ENCODE results near the gene HDC. TPM values are rescaled to one million over a fixed set of nuclear protein-coding genes. Genes with fewer than 3 reads are reported as not detected.

The HDC gene
- total RNA-seq, 1 experiment from 2014 or later: not detected

- CTCF ChIA-PET: interaction anchor here (0.7 kb wide), 1 partner anchor 256 kb away, joined by 3 read pairs; no protein-coding TSS in a partner anchor
- H3K27me3 ChIP-seq (replicated peaks; ENCODE audit: insufficient read depth, low read depth, low read length, poor library complexity): no peaks in the 10 kb centered on the region
- no peak overlapping the region for H3K27ac ChIP-seq (ENCODE audit: low read depth, low read length, poor library complexity, severe bottlenecking)
- DNase-seq (ENCODE audit: low spot score): no peak
- H3K4me1 ChIP-seq (ENCODE audit: insufficient read depth, low read length, poor library complexity, severe bottlenecking): no peaks in the 10 kb centered on the region
- BruUV-seq (replicated peaks): no TSS peak
- TF ChIP-seq, protein P1, sequence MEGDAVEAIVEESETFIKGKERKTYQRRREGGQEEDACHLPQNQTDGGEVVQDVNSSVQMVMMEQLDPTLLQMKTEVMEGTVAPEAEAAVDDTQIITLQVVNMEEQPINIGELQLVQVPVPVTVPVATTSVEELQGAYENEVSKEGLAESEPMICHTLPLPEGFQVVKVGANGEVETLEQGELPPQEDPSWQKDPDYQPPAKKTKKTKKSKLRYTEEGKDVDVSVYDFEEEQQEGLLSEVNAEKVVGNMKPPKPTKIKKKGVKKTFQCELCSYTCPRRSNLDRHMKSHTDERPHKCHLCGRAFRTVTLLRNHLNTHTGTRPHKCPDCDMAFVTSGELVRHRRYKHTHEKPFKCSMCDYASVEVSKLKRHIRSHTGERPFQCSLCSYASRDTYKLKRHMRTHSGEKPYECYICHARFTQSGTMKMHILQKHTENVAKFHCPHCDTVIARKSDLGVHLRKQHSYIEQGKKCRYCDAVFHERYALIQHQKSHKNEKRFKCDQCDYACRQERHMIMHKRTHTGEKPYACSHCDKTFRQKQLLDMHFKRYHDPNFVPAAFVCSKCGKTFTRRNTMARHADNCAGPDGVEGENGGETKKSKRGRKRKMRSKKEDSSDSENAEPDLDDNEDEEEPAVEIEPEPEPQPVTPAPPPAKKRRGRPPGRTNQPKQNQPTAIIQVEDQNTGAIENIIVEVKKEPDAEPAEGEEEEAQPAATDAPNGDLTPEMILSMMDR (conservative IDR thresholded peaks at IDR 0.05; ENCODE audit: low read depth, low read length): 0 out of 2 replicates have a peak, but pooled peaks have one; percentile 14
- no peak for TF ChIP-seq EZH2 (IDR thresholded peaks at IDR 0.05; ENCODE audit: borderline replicate concordance, low read depth, low read length, poor library complexity, severe bottlenecking)
- no peaks in the 10 kb centered on the region for H3K36me3 ChIP-seq (ENCODE audit: insufficient read depth, low read length, poor library complexity, severe bottlenecking)
- intact Hi-C loops (cut with micrococcal nuclease; ENCODE audit: unreplicated experiment): no loop called here
- no peak overlapping the region for H3K4me3 ChIP-seq (ENCODE audit: low read depth, low read length, poor library complexity, severe bottlenecking)
- POLR2A ChIA-PET (ENCODE audit: low non-redundant PET): no interaction called here
- H3K9me3 ChIP-seq (ENCODE audit: low read depth, low read length, poor library complexity, severe bottlenecking): no peaks in the 10 kb centered on the region
Measured at GRCh38 chr15:50251638-50252182, 13.8 kb downstream of the HDC start.

DNA sequence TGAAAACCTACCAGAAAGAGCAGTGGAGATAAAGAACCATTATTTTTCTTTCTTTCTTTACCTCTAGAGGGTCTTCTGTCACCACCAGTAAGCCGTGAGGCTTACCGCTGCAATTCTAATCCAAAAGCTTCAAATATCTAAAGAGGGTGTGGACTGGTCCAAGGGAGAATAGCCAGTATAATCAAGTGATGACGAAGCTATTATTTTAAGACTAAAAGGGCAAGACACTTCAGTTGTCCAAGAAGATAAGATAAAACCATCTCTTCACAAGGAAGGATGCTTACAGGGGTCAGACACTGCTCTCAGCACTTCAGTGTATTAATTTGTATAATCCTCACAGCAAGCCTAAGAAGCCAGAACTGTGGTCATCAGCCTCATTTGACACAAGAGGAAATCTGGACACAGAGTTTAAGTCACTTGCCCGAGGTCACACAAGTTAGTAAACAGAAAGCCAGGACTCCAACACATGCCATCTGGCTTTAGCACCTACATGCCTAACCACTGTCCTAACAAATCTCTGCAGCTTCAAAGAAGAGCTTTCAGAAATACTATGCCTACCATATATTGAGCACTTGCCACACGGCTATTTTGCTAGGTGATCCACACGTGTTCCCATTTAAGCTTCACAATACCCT lies 14.6 kb downstream of the HDC start:
- ChIA-PET POLR2A (ENCODE audit: low non-redundant PET) (no interaction called here), CTCF (interaction anchor here (0.7 kb wide), 1 partner anchor 255 kb away, joined by 3 read pairs; no protein-coding TSS in a partner anchor)
- Histone ChIP-seq H3K4me1 (ENCODE audit: insufficient read depth, low read length, poor library complexity, severe bottlenecking) (no peaks in the 10 kb centered on the region), H3K9me3 (ENCODE audit: low read depth, low read length, poor library complexity, severe bottlenecking) (no peaks in the 10 kb centered on the region), H3K36me3 (ENCODE audit: insufficient read depth, low read length, poor library complexity, severe bottlenecking) (no peaks in the 10 kb centered on the region), H3K27me3 (replicated peaks; ENCODE audit: insufficient read depth, low read depth, low read length, poor library complexity) (no peaks in the 10 kb centered on the region), H3K4me3 (ENCODE audit: low read depth, low read length, poor library complexity, severe bottlenecking) (no peak overlapping the region), H3K27ac (ENCODE audit: low read depth, low read length, poor library complexity, severe bottlenecking) (no peak overlapping the region)
- BruUV-seq (replicated peaks): no TSS peak
- no peak for DNase-seq (ENCODE audit: low spot score)
- TF ChIP-seq, protein P1 (conservative IDR thresholded peaks at IDR 0.05; ENCODE audit: low read depth, low read length): no peak
- no peak for TF ChIP-seq EZH2 (IDR thresholded peaks at IDR 0.05; ENCODE audit: borderline replicate concordance, low read depth, low read length, poor library complexity, severe bottlenecking)
- intact Hi-C loops (cut with micrococcal nuclease; ENCODE audit: unreplicated experiment): no loop called here

- H3K27ac ChIP-seq (ENCODE audit: low read depth, low read length, poor library complexity, severe bottlenecking): no peak overlapping the region
- no peak for TF ChIP-seq EZH2 (IDR thresholded peaks at IDR 0.05; ENCODE audit: borderline replicate concordance, low read depth, low read length, poor library complexity, severe bottlenecking)
- TF ChIP-seq, protein P1 (conservative IDR thresholded peaks at IDR 0.05; ENCODE audit: low read depth, low read length): no peak
- no peak for DNase-seq (ENCODE audit: low spot score)
Measured at GRCh38 chr15:50249704-50250103, 15.8 kb downstream of the HDC start.

More at GRCh38 chr15:50249704-50250103, 15.8 kb downstream of the HDC start:
- no peaks in the 10 kb centered on the region for H3K36me3 ChIP-seq (ENCODE audit: insufficient read depth, low read length, poor library complexity, severe bottlenecking)
- ChIA-PET POLR2A (ENCODE audit: low non-redundant PET) (no interaction called here), CTCF (no interaction called here)
- H3K27me3 ChIP-seq (replicated peaks; ENCODE audit: insufficient read depth, low read depth, low read length, poor library complexity): no peaks in the 10 kb centered on the region
- no peaks in the 10 kb centered on the region for H3K4me1 ChIP-seq (ENCODE audit: insufficient read depth, low read length, poor library complexity, severe bottlenecking)
- BruUV-seq (replicated peaks): no TSS peak
- no peaks in the 10 kb centered on the region for H3K9me3 ChIP-seq (ENCODE audit: low read depth, low read length, poor library complexity, severe bottlenecking)
- intact Hi-C loops (cut with micrococcal nuclease; ENCODE audit: unreplicated experiment): no loop called here
- H3K4me3 ChIP-seq (ENCODE audit: low read depth, low read length, poor library complexity, severe bottlenecking): no peak overlapping the region
